NOMO-1 treated with DMSO at 0.1 percent for 48 hours (cell line): ENCODE results near the gene ZNF580.

Experiments used
- DNase-seq: peaks from one replicate; lab custom pipeline; 2025; ENCODE audit not compliant: unreplicated experiment; lab: John Stamatoyannopoulos, UW

Gene ZNF580

DNA sequence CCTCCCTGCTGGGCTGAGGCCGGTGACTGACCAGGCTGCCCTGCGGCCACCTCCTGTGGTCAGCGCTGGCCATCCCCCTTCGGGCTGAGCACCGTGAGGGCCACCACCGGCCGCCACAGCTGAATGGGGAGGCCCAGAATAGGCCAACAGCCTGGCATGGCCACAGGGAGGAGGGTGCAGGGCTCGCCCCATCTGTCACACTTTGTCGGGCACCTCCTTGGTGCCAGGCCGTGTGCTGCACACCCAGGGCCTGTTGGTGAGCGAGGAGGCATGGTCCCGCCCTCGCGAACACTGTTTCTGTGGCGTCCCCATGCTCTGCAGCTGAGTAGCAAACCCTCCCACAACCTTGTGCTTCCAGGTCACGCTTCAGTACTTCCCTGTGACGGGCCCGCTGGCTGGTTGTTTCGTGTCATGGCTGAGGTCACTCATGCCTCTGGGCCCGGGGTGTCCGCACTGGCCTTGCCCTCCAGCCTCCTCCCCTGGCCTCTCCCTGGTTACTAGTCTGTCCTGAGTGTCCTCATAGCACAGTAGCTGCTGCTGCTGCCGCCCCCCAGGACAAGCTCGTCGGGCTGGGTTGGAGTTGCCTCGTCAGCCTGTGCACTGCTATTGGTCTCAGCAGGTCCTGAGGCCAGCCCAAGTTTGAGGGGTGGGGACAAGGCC, 49.4 kb downstream of the ZNF580 start:
- no peak for DNase-seq

DNA sequence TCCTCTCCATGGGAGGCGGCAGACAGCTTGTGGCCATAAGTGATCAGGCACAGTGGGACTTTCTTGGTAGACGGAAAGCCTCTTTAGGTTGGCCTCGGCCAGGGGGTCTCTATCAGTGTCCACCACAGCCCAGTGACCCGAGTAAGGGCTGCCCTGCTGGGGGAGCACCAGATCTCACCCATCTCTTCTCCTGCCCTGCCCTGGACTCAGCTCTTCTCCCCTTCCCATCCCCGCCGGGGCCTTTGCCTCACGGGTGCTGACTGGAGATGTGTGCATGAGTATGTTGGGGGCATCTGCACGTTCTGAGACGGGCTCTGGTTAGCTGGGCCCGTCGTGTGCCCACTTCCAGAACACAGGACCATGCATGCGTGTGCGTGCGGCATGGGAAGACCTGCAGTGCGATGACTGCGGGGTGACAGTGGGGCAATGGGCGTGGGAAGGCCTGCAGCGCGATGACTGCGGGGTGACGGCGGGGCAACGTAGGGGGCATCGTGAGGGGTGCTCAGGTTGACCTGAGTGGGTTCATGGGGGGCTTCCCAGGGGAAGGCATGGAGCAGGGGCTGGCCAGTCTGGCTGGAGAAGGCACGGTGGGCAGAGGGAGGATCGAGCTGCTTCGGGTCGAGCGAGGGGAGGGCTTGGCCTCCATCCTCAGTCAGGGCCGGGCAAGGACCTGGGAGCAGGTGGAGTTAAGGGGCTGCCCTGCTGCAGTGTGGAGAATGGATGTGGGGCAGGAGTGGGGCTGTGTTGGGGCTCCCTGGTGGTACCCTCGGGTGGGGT, 50.2 kb downstream of the ZNF580 start:
- DNase-seq: no peak

DNA sequence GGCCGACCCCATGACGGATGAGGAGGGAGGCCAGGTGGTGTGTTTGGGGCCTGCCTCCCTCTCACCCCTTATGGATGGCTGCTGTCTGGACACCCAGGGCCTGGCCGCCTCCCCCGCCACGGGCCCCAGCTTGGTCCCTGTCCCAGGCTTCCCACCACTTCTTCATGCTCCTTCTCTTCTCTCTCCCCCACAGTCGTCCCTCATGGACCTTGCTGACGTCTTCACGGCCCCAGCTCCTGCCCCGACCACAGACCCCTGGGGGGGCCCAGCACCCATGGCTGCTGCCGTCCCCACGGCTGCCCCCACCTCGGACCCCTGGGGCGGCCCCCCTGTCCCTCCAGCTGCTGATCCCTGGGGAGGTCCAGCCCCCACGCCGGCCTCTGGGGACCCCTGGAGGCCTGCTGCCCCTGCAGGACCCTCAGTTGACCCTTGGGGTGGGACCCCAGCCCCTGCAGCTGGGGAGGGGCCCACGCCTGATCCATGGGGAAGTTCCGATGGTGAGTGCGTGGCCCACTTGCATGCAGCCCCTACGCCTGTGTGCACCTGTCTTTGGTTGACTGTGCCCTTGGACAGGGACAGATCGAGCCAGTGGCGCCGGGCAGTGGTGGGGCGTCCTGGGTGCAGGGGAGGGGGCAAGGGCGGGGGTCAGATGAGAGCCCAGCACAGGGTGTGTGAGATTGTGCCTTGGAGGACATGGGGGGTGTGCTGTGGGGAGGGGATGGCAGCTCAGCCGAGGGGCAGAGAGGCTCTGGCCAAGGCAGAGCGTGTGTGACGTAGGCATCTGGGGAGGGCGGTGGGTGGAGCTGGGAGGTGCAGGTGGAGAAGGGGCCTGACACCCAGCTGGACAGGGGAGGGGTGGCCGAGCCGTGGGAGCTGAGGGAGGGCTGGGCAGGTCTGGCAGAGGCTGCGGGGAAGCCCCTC, 51.0 kb downstream of the ZNF580 start:
- no peak for DNase-seq

DNA sequence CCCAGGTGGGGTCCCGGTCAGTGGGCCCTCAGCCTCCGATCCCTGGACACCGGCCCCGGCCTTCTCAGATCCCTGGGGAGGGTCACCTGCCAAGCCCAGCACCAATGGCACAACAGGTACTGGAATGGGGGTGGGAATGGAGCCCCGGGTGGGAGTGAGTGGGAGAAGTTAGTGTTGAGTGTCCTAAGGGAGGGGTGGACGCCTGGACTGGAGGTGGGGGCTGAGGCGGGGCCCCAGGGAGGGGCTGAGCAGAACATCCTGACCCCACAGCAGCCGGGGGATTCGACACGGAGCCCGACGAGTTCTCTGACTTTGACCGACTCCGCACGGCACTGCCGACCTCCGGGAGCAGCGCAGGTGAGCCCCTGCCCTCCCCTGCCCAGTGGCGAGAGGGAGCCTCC, 51.9 kb downstream of the ZNF580 start:
- no peak for DNase-seq
